Cardiac muscle cell (in vitro differentiated cells and primary cell): ENCODE data around the gene MRPL9. TPM values are rescaled to one million over a fixed set of nuclear protein-coding genes. Genes with fewer than 3 reads are reported as not detected.

Experiments used
- DNase-seq, 2 donors: peaks; one replicate each; pipeline versions ENCODE4 v3.0.0 to v3.0.0-alpha.2; 2010 to 2017; ENCODE audit warnings: low read depth in 1 of 2, low spot score in 1 of 2
- H3K27ac ChIP-seq: fragments of 200-600 bp; sonication (generic); 2 replicates; pipeline ENCODE4 v1.5.1; 2016
- H3K27me3 ChIP-seq: fragments of 200-600 bp; sonication (generic); 2 replicates; pipeline ENCODE4 v1.6.0; 2016; ENCODE audit warnings: control low read depth
- H3K36me3 ChIP-seq: fragments of 200-600 bp; sonication (generic); 2 replicates; pipeline ENCODE4 v1.5.1; 2016; ENCODE audit warnings: control low read depth
- H3K4me1 ChIP-seq: fragments of 200-600 bp; sonication (generic); 2 replicates; pipeline ENCODE4 v1.8.1; 2017; ENCODE audit warnings: low read depth, mild to moderate bottlenecking, mixed run types
- H3K4me3 ChIP-seq: fragments of 200-600 bp; sonication (generic); 2 replicates; pipeline ENCODE4 v1.5.1; 2016; ENCODE audit warnings: mild to moderate bottlenecking
- H3K9me3 ChIP-seq: fragments of 200-600 bp; sonication (generic); 2 replicates; pipeline ENCODE4 v1.5.1; 2017; ENCODE audit warnings: low read depth, mild to moderate bottlenecking, control low read depth
- CTCF ChIP-seq: IDR thresholded peaks from 2 replicates; pipeline ENCODE4 v1.5.1; 2012; ENCODE audit warnings: low read depth, mild to moderate bottlenecking, low read length
- polyA plus RNA-seq: library from polyadenylated mRNA; unstranded; fragments of >200 nt; fragmentation: Nextera tagmentation; extraction: Ambion mirVana; gene quantifications from 2 replicates; pipeline ENCODE4 v1.2.1, GENCODE V29; 2016
- total RNA-seq: library from RNA; depleted of rRNA; stranded (reverse); fragments of >200 nt; gene quantifications from 2 replicates; pipeline ENCODE4 v1.2.3, GENCODE V29; 2016

The MRPL9 gene
- total and polyA plus RNA-seq, 2 experiments from 2014 or later: 103 to 107 TPM

DNA sequence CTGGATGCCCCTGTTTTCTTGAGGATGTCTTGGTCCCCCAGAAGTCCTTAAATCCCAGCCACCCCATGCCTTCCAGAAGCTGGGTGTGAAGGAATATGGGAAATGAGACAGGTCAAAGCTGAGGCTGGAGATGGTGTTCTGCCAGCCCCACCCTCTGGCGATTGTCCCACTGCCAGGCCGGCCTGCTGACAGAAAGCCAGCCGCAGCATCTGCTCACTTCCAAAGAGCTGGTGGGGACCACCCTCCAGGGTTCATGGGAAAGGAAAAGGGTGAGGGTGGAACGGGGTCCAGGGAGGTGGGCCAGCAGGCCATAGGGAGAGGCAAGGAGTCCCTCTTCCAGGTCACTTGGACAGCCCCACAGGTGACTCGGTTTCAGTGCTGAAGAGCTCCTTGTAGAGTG lies 43.8 kb upstream of the MRPL9 start:
- Histone ChIP-seq H3K36me3 (no peaks in the 10 kb centered on the region), H3K4me1 (no peaks in the 10 kb centered on the region), H3K27me3 (peaks cover 4% of the 10 kb centered on the region), H3K27ac (no peak overlapping the region), H3K4me3 (no peak overlapping the region), H3K9me3 (no peaks in the 10 kb centered on the region)
- no peak for TF ChIP-seq CTCF
- DNase-seq: no peak

GRCh38 chr1:151806170-151806569 lies 42.9 kb upstream of the MRPL9 start:
- peaks cover 4% of the 10 kb centered on the region for H3K27me3 ChIP-seq

GRCh38 chr1:151805066-151805820 lies 41.9 kb upstream of the MRPL9 start, which contains the start of gene LINGO4:
TSS of gene LINGO4 (minus strand) at chr1:151805419. CDS start at chr1:151802704, 2,715 bp downstream.
- H3K27me3 ChIP-seq: peaks cover 4% of the 10 kb centered on the region
- H3K4me3 ChIP-seq: no peak within 1 kb of the TSS
- no peak within 1 kb of the TSS for H3K27ac ChIP-seq
- no peaks in the 10 kb centered on the region for H3K4me1 ChIP-seq
- H3K9me3 ChIP-seq: no peaks in the 10 kb centered on the region
- no peaks in the 10 kb centered on the region for H3K36me3 ChIP-seq
- TF ChIP-seq CTCF: no peak
- no peak for DNase-seq

More at GRCh38 chr1:151806170-151806569, 42.9 kb upstream of the MRPL9 start:
- no peak overlapping the region for H3K4me3 ChIP-seq
- DNase-seq: no peak
- no peaks in the 10 kb centered on the region for H3K9me3 ChIP-seq
- no peaks in the 10 kb centered on the region for H3K36me3 ChIP-seq
- no peak for TF ChIP-seq CTCF
- H3K27ac ChIP-seq: no peak overlapping the region
- H3K4me1 ChIP-seq: no peaks in the 10 kb centered on the region

DNA sequence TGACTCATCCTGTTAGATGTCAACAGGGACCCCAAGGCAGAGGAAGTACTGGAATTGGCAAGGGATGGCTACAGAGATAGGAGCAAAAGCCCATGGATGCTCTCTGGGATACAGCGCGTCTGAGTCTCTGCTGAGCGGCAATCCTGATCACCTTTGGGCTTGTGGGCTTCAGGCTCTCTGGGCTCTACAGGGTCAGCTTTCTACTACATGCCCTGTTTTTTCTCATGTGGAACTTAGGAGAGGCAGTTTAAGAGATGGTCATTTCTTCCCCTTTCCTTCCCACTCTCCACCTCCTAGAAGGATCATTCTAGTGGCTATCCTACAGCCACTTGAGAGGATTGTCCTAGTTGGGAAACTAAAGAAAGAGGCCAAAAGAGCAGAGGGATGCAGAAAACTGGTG lies 40.6 kb upstream of the MRPL9 start:
- DNase-seq: no peak
- Histone ChIP-seq H3K4me3 (no peak overlapping the region), H3K36me3 (no peaks in the 10 kb centered on the region)

DNA sequence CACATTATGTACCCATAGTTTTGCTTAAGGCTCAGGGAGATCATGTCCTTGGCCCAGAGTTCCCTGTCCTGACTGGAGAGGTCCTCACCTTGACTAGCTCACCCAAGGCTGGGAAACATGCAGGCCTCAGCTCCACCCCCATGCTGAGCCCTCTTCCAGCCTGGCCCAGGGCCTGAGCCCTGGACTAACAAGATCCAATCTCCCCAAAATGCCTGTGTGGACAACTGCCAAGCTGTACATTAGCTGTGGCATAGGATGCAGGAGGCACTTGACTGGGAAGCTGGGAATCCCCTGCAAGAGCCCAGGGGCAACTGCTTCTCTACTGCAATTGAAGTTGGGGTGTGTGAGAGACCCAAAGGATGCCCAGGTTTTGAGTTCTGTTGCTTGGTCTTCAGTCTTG lies 39.9 kb upstream of the MRPL9 start:
- H3K27ac ChIP-seq: no peak overlapping the region
- no peak for DNase-seq
- H3K4me1 ChIP-seq: no peaks in the 10 kb centered on the region
- peaks cover 4% of the 10 kb centered on the region for H3K27me3 ChIP-seq
- H3K36me3 ChIP-seq: no peaks in the 10 kb centered on the region
- no peak for TF ChIP-seq CTCF
- H3K9me3 ChIP-seq: no peaks in the 10 kb centered on the region
- H3K4me3 ChIP-seq: no peak overlapping the region

More for the DNA sequence above, 40.6 kb upstream of the MRPL9 start:
- Histone ChIP-seq H3K4me1 (no peaks in the 10 kb centered on the region), H3K9me3 (no peaks in the 10 kb centered on the region), H3K27me3 (peaks cover 4% of the 10 kb centered on the region), H3K27ac (no peak overlapping the region)
- no peak for TF ChIP-seq CTCF
